NOMO-1 (cell line): Measurements from ENCODE around the gene TMEM132D.

Source experiments
- DNase-seq, 2 experiments: peaks; one replicate each; lab custom pipeline; 2025; ENCODE audit not compliant: unreplicated experiment in 2 of 2; lab: John Stamatoyannopoulos, UW

The TMEM132D gene

DNA sequence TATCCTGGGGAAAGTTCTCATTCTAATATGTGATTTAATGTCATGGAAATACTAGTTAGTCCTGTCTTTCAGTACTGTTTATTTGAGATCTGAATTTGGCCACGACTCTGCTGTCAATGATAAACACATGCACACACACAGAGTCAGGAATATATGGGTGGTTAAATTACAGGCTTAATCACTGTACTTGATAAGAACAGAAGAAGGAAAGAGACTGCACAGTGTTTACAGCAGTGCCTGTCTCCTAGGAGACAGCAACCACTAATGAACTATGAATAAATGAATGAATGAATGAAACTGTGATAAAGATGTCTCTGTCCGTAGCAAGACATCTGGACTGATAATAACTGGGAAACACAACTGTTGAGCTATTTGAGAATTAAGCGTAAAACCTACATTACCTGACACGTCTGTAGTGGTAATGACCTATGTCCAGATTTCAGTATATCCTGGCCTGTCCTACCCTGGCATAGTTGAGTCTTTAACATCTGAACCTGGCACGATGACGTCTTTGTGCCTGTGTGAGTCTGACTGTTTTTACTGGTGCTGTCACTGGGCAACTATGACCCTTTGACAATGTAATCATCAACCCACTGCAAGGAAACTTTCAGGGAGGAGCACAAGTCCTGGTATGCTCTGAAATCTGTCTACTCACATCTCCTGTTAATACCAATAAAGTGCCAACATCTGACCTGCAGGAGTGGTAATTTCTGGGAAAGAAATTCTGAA lies 524.6 kb downstream of the TMEM132D start:
- no peak for DNase-seq

DNA sequence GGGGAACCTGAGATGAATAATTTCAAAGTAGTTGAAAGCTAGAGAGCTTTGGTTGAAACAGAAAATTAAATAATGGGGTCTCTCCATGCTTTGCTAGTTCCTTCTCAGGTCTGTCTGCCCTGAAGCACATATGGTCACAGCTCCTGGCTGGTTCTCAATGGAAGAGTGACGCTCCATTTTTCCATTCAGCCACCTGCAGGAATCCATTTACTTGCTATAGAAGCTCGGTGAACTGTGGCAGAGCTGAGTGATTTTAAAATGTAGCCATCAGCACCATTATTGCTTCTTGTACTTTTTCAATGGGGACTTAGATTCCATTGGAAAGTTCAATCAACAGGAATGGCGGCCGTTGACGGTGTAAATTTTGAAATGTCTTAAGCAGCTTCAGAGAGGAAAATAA lies 525.3 kb downstream of the TMEM132D start:
- no peak for DNase-seq

DNA sequence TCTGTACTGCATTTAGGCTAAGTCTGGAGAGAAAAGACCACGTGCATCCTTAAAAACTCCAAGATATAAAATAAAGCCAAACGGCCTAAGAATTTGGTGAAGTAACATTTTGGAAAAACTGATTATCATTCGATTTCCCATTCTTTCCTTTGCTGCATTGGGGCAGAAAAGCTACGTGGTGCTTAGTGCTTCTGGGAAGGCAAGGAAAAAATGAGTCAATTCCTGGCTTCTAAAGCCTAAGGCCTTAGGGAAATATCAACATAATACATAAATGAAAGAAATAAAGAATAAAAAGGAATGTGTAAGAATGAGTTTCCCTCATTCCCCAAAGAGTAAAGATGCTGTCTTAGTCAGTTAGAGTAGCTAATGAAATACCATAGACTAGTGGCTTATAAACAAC lies 530.1 kb downstream of the TMEM132D start:
- no peak for DNase-seq

DNA sequence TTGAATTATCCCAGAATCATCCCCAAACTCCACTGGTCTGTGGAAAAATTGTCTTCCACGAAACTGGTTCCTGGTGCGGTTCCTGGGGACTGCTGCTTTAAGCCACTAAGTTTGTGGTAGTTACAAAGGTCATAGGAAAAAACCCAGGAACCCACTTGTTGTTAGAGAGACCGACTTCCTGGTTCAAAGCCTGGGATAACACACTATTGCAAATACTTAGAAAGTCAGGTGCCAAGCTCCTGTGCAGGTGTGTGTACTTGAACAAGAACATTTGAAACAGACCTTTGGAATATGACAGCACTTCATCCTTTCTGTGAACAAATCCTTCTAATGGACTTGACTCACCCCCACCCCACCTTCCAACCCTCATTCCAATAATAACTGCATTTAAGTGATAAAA lies 530.9 kb downstream of the TMEM132D start:
- DNase-seq = no peak

DNA sequence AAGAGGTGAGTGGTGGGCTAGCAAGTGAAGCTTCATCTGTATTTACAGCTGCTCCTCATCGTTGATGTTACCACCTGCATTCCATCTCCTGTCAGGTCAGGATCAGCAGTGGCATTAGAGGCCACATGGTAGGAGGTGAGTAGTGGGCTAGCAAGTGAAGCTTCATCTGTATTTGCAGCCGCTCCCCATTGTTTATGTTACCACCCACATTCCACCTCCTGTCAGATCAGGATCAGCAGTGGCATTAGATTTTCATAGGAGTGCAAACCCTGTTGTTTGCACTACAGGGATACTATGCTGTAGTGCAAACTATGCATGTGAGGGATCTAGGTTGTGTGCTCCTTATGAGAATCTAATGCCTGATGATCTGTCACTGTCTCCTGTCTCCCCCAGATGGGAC lies 531.5 kb downstream of the TMEM132D start:
- no peak for DNase-seq

DNA sequence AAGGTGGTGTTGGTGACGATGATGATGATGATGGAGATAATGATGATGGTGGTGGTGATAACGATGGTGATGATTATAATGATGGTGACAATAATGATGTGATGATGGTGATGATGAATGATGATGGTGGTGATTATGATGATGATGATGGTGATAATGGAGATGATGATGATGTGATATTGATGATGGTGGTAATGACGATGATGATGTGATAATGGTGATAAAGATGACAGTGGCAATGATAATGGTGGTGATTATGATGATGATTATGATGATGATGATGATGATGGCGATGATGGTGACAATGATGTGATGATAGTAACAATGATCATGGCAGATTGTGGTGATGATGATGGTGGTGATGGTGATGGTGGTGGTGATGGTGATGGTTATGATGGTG lies 532.6 kb downstream of the TMEM132D start:
- no peak for DNase-seq

DNA sequence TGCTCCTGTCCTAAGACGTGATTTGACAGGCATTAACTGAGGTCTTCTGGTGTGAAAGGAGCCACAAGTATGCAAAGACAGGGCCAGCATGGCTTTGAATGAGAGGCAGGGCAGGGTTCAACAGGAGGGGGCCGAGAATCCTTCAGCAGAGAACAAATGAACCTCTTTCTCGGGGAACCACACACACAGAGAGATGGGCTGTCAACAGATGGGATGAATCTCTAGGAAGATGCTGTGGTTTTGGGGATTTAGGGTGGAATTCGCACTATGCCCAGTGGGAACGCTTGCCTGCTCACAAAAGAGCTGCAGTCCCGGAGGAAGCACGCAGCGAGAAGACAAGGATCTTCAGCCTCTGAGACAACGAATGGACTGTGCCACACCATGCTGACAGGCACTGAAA lies 537.2 kb downstream of the TMEM132D start:
- no peak for DNase-seq

DNA sequence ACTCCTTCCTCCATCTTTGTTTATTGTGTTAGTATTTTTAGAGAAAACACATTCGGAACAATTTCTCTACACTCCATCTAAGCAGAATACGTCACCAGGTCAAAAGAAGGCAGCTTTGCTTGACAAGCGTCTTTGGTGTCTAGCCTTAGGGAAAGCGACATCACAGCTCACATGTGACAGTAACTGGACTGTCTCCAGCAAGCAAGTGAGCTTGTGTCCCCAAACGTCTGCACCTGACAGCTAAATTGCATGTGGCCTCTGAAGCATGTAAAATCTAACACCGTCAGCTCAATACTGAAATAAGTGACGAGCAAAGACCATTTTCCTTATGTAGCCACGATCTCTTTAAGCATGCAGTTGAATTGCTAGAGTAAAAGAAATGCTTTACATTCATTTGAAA lies 540.8 kb downstream of the TMEM132D start:
- no peak for DNase-seq

DNA sequence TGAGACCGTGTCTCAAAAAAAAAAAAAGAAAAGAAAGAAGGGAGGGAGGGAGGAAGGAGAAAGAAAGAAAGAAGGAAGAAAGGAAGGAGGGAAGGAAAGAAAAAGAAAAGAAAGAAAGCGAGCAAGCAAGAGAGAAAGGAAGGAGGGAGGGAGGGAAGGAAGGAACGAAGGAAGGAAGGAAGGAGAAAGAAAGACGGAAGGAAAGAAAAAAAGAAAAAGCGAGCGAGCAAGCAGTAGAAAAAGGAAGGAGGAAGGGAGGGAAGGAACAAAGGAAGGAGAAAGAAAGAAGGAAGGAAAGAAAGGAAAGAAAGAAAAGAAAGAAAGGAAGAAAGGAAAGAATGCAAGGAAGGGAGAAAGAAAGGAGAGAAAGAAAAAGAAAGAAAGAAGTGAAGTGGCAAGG lies 546.6 kb downstream of the TMEM132D start:
- DNase-seq = no peak

DNA sequence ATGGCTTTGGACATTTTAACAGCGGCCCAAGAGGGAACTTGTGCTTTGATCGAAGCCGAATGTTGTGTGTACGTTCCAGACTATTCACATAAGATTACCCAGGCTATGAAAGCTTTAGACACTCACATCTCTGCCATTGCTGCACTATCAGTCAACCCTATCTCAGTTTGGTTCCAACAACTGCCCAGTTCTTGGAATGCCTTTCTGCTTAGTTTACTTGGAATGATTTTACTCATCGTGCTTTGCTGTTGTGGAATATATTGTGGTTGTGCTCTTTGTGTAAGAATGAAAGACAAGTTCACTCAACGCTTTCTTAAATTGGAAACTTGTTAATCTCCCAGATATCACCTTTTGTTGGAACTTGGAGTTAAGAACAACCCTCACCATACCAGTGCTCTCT lies 552.3 kb downstream of the TMEM132D start:
- no peak for DNase-seq

DNA sequence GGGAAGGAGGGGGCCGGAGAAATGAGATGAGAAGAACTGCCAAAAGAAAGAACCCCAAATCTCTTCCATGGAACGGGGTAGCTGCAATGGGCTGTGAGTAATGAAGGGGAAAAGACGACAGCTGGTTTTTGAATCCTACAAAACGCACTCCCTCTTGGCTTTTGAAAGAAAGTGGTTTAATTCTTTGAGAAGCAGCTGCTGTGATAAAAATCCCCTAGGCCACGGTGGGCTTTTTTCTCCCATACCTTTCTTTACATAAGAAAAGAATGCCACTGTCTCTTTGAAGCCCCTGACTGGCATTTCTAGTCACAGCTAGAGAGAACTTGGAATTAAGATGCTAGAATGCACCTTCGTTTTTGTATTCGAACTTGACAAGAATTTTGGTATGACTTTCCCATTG lies 564.5 kb downstream of the TMEM132D start:
- no peak for DNase-seq

DNA sequence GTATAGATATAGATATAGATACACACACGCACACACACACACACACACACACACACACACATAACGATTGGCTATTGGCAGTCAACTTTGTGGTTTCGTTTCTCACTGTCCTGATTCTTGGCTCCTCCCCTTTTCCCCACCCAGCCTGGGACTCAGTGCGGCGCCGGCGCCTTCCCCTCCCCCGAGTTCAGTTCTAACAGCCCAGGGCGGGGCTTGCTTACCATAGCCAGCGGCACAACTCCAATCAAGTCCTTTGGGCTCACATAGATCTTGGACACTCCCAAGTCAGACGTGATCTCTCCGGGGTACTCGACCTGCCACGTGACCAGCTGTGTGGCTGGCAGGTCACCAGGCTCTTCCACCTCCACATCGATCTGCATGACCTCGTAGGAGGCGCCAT lies 566.4 kb downstream of the TMEM132D start:
- no peak for DNase-seq

DNA sequence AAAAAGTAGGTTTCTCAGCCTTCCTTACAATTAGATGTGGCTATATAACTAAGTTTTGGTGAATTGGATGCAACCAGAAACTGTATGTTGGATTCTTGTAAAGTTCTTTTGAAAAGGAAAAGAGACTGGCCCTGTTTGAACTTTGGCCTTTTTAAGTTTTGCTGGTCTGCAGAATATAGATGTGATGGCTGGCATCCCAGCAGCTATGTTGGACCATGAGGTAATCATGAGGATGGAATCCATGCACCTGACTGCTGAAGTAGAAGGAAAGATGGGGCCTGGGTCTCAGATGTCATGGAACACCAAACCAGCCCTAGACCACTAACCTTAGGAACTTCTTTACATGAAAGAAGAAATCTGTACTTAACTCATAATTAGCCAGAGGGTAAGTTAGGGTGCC lies 568.1 kb downstream of the TMEM132D start:
- no peak for DNase-seq

DNA sequence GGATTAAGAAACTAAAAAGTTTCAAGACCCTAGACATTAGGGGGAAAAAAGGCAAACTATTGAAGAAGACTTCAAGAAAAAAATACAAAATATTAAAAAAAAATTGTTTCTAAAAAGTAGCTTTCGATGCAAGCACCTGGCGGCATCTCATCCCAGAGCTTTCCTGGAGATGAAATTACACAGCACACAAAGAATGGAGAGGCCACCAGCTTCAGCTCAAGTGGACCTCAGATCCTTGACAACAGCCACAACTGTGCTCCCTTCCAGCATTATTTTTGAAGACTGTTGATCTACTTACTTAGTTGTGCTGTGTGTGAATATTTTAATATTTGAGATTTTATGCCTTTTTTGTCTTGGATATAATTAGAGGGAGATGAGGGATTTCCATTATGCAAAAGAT lies 571.5 kb downstream of the TMEM132D start:
- DNase-seq = no peak

DNA sequence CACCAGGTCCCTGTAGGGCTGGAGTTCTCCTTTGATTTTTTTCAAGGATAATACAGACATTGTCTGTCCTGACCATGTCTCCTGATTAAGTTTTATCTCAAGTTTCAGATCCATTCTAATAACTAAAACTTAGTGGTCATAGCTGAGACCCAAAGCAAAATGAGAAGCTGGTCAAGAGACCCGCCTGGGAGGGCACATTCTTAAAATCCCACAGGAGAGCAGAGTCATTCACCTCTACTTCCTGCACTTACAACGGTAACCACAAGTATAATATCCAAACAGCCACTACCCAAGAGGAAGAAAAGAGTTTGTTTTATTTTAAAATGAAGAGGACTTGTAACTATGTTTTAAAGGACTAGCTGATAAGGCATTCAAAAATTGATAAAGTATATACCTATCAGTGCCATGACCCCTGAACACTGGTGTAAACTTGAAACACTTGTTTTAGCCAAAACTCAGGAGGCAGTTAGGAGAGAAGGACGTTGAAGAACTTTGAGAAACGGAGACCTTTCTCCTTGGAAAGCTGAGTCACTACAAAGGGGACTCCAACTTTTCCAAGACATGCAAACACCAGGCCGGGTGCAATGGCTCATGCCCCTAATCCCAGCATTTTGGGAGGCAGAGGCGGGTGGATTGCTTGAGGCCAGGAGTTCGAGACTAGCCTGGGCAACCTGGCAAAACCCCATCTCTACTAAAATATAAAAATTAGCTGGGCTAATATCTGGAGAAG lies 572.3 kb downstream of the TMEM132D start:
- DNase-seq = no peak

DNA sequence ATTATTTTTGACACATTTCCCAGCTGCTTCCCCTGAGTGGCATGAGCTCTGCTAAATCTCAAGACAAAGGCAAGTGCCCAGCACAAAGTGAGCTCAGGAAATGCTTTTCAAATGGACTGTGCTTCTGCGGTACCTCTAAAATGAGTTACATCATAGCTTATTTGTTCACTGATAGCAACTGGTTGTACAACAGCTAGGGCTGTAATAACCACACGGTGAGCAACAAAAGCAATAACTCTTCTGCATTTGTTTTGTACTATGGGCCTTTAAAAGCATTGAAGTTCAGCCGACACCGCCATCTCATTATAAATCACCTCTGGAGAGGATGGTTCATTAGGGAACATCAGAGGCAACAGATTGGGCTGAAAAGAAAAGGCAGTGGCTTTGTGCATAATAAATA lies 575.6 kb downstream of the TMEM132D start:
- no peak for DNase-seq

DNA sequence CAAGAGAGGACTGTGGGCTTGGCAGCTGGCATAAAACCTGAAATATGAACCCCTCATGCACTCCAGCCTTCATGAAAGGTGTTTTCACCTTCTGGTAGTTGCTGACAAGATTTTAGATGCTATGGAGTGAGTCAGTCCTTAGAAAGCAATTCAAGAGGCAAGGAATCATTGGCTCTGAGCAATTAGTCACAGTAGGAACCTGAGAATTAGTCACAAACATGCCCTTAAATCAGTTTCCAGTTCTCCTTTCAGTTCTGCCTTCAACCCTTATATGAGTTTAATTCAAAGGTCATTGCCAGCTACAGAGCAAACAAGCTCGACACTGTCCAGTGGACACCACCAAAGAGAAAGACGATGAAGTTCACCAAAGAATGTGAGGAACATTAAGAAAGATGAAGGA lies 578.3 kb downstream of the TMEM132D start:
- no peak for DNase-seq

DNA sequence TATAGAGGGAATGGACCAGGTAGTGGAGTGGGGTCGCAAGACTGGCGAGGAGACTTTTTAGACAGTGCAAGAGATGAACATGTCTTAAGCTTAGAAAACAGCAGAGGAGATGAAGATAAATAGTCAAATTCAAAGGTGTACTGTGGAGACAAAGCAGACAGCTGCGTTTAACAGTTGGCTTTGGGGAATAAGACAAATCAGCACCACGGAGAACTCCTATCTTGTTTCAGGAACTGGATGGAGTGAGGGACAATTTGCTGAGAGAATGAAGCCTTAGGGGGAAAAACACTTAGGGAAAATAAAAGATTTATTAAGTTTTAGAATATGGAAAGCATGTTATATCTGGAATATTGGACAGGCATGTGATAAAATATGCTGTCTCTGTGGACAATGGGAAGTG lies 591.8 kb downstream of the TMEM132D start:
- DNase-seq = no peak

DNA sequence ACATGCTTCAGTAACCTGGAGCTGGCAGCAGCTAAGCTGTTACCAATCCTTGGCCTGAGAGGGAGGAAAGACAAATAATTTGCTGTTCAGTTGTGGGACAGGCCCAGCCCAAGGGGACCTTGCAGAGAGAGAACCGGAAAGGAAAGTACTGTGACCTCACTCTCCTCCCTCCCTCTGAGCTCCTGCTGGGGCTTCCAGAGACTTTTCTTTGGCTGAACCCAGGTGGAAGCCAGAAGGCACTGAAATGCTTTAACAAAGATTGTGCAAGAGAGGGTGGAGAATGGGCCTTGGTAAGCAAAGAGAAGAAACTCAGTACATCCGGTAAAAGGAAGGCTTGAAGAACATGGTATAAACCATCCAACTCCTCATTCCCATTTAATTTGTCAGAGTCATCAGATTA lies 593.5 kb downstream of the TMEM132D start:
- no peak for DNase-seq

DNA sequence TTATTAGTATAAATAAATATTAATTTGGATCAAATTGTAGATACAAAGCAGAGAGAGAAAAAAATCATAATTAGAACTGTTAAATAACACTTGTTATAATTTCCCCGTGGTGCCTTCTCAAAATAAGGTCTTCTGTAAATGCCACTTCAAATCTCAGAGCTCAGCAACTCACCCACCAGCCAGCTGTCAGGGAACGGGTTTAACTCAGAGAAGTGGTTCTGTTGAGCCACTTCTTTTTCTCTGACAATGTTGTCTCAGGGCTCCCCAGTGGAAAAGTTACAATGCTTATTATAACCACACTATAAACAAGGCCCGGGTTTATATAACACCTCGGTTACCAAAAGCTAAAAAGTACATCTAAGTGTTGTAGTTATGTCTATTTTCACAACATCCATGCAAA lies 598.0 kb downstream of the TMEM132D start:
- no peak for DNase-seq

DNA sequence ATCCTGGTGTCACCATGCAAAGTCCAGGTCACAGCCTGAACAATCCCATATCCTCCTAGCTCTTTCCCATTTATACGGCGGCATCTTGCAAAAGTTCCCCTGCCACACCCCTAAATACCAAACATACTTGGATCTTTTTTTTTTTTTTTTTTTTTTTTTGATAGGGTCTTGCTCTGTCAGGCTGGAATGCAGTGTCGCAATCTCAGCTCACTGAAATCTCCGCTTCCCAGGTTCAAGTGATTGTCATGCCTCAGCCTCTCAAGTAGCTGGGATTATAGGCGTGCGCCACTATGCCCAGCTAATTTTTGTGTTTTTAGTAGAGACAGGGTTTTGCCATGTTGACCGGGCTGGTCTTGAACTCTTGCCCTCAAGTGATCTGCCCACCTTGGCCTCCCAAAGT lies 599.3 kb downstream of the TMEM132D start:
- DNase-seq = no peak

DNA sequence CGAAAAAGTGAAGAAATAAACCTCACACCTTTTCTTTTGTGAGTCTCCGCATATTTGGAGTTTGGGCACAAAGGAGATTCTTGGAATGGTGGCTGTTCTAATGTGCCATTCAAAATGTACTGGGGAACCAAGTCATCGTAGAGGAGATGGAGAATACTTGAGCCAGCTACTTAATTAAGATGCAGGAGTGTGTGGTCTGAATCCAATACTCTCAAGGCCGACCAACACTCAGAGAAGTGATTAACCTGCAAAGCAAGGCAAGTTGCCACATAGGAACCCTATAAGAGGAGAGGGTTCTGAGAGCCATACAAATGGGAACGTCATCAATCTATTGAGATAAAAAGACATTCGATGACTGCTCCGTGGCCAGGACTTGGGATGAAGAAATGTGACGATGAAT lies 603.8 kb downstream of the TMEM132D start:
- no peak for DNase-seq

DNA sequence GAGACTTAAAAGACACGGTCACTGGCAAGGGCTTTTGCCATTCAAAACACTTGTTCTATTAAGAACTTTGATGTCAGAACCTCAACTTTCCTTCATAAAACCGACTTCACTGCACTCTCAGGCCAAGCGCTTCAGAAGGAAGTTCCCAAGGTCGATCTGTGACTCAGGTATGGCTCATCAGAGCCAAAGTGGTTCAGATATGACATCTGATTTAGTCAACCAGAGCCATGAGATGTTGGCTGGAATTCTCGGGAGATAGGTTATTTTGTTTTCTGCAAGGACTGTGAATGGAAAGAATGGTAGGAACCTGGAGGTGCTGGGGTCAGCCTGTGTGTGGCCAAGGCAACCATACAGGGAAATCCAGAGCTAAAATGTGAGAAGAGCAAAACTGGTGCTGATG lies 604.9 kb downstream of the TMEM132D start:
- no peak for DNase-seq
